ENCODE data around the gene GINS2.

DNA sequence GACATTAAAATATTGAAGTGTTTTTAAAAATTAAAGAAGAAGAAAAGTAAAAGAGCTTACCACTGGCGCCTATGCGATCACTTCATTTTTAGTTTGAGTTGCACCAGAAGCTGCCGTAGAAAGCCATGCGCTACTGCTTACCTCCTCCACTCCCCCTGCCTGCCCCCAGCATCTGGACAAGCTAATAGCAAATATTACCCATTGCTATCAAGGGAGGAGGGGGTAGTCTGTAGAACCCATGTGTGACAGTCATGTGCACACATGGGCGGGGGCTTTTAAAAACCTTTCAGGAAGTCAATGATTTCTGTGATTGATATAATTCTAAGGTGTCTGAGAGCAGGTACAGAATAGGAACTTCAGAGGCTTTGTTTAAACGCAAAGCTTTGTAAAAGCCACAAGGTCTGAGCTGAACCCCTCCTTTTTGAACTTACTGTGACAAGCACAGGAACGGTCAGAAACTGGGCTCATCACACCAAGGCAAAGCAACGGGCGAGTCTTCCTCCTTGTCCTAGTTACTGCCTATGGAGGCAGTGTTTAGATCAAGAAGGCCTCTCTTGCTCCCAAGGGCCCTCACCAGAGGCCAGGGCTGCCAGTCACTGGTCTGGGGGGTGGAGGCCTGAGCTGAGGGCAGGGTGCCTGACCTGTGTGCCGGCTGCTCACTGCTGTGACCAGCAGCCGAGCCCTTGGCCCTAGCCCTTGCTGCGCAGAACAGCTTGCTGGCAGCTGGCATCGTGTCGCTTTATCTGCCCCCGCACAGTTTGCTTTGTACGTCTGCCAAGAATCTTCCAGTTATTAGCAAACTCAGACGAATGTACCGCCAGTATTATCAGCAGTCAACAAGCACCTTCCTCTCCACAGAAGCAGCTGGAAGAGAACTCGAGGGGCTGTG is 15.0 kb downstream of the GINS2 start:
- TF ChIP-seq, protein P1, sequence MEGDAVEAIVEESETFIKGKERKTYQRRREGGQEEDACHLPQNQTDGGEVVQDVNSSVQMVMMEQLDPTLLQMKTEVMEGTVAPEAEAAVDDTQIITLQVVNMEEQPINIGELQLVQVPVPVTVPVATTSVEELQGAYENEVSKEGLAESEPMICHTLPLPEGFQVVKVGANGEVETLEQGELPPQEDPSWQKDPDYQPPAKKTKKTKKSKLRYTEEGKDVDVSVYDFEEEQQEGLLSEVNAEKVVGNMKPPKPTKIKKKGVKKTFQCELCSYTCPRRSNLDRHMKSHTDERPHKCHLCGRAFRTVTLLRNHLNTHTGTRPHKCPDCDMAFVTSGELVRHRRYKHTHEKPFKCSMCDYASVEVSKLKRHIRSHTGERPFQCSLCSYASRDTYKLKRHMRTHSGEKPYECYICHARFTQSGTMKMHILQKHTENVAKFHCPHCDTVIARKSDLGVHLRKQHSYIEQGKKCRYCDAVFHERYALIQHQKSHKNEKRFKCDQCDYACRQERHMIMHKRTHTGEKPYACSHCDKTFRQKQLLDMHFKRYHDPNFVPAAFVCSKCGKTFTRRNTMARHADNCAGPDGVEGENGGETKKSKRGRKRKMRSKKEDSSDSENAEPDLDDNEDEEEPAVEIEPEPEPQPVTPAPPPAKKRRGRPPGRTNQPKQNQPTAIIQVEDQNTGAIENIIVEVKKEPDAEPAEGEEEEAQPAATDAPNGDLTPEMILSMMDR (IDR thresholded peaks at IDR 0.05; ENCODE audit: low read length): no peak
- TF ChIP-seq EZH2 (IDR thresholded peaks at IDR 0.05; ENCODE audit: borderline replicate concordance, low read length): no peak

Measured in OCI-LY1 (cell line).